Liver (tissue), 9 donors: Measurements from ENCODE around the gene SKIC2. TPM values are rescaled to one million over a fixed set of nuclear protein-coding genes. Genes with fewer than 3 reads are reported as not detected.
A peak's percentile ranks its signal among the peaks of the same experiment; 100 is the strongest.

Experiments used
- DNase-seq: peaks from one replicate; pipeline ENCODE4 v3.0.0-alpha.2; 2017; ENCODE audit warnings: low spot score
- H3K27ac ChIP-seq, 2 donors: one replicate each; pipeline ENCODE4 v1.7.0; 2013; ENCODE audit warnings: inconsistent platforms in 2 of 2, low read length in 2 of 2, control low read depth in 1 of 2, low read depth in 1 of 2, mild to moderate bottlenecking in 1 of 2
- H3K27me3 ChIP-seq, 4 donors: one replicate each; pipeline versions ENCODE4 v1.6.1 to v1.7.0; 2013; ENCODE audit warnings: low read length in 3 of 4, inconsistent platforms in 1 of 4, mild to moderate bottlenecking in 1 of 4, moderate library complexity in 1 of 4; ENCODE audit not compliant: control insufficient read depth in 4 of 4, insufficient read depth in 4 of 4
- H3K36me3 ChIP-seq, 4 donors: one replicate each; pipeline versions ENCODE4 v1.6.1 to v1.7.0; 2013; ENCODE audit warnings: low read length in 3 of 4, mild to moderate bottlenecking in 3 of 4, low read depth in 1 of 4, moderate library complexity in 1 of 4; ENCODE audit not compliant: control insufficient read depth in 4 of 4, insufficient read depth in 3 of 4
- H3K4me1 ChIP-seq, 4 donors: one replicate each; pipeline versions ENCODE4 v1.6.1 to v1.7.0; 2013; ENCODE audit warnings: low read length in 3 of 4, mild to moderate bottlenecking in 3 of 4, moderate library complexity in 1 of 4; ENCODE audit not compliant: control insufficient read depth in 4 of 4, insufficient read depth in 4 of 4
- H3K4me3 ChIP-seq, 3 donors: one replicate each; pipeline versions ENCODE4 v1.6.1 to v1.7.0; 2013; ENCODE audit warnings: low read length in 3 of 3, control low read depth in 1 of 3, low read depth in 1 of 3, mild to moderate bottlenecking in 1 of 3
- H3K9ac ChIP-seq, 2 donors: one replicate each; pipeline ENCODE4 v1.7.0; 2013; ENCODE audit warnings: low read length in 2 of 2, mild to moderate bottlenecking in 2 of 2, moderate library complexity in 2 of 2, control low read depth in 1 of 2, low read depth in 1 of 2
- H3K9me3 ChIP-seq, 4 donors: one replicate each; pipeline versions ENCODE4 v1.6.1 to v1.7.0; 2013; ENCODE audit warnings: low read length in 3 of 4; ENCODE audit not compliant: control insufficient read depth in 4 of 4
- FOXA2 ChIP-seq: IDR thresholded peaks from 2 replicates; pipeline ENCODE4 v1.6.1; 2016; ENCODE audit warnings: antibody characterized with exemption
- HNF4A ChIP-seq, 2 donors: conservative IDR thresholded peaks; 2 replicates each; pipeline ENCODE4 v1.6.1; 2016; ENCODE audit warnings: antibody characterized with exemption in 2 of 2, mild to moderate bottlenecking in 2 of 2
- JUND ChIP-seq, 2 donors: IDR thresholded peaks; 2 replicates each; pipeline ENCODE4 v1.6.1; 2016; ENCODE audit warnings: antibody characterized with exemption in 2 of 2
- NR2F2 ChIP-seq: IDR thresholded peaks from 2 replicates; pipeline ENCODE4 v1.6.1; 2016; ENCODE audit warnings: antibody characterized with exemption
- RXRA ChIP-seq, 2 donors: IDR thresholded peaks; 2 replicates each; pipeline ENCODE4 v1.6.1; 2017 to 2018; ENCODE audit warnings: antibody characterized with exemption in 2 of 2, mild to moderate bottlenecking in 1 of 2
- YY1 ChIP-seq: IDR thresholded peaks from 2 replicates; pipeline ENCODE4 v1.6.1; 2016; ENCODE audit warnings: antibody characterized with exemption, mild to moderate bottlenecking
- WGBS: extraction: QIAGEN DNeasy Blood & Tissue Kit; methylation state at CpG from one replicate; pipeline ENCODE4 v1.1.7; 2013; 5-methylcytosine and 5-hydroxymethylcytosine counted together
- polyA plus RNA-seq, 2 donors: library from polyadenylated mRNA; stranded (reverse) in 1 of 2; unstranded in 1 of 2; fragments of 200-250 nt in 1 of 2; fragments of >200 nt in 1 of 2; fragmentation: Nextera tagmentation in 1 of 2; extraction: Ambion mirVana in 1 of 2; gene quantifications; one replicate each; pipeline versions ENCODE4 v1.2.1 to v1.2.3, GENCODE V29; 2013 to 2015
- total RNA-seq, 2 donors: library from RNA; depleted of rRNA; stranded (reverse); fragments of >200 nt; gene quantifications; one replicate each; pipeline ENCODE4 v1.2.3, GENCODE V29; 2014
- TF ChIP-seq, protein P1 (sequence below): IDR thresholded peaks from 2 replicates; pipeline ENCODE4 v1.6.1; 2016; ENCODE audit warnings: antibody characterized with exemption
- TF ChIP-seq, protein P2 (sequence below): fragments of 150-350 bp; IDR thresholded peaks from 2 replicates; pipeline ENCODE4 v1.5.1; 2017; ENCODE audit warnings: improper control_type of control experiment, low read depth, low read length; ENCODE audit not compliant: missing input control
- TF ChIP-seq, protein P3 (sequence below): IDR thresholded peaks from 2 replicates; pipeline ENCODE4 v1.6.1; 2016; ENCODE audit warnings: antibody characterized with exemption
- donor health status: healthy.
- donor health status: healthy.
- donor health status: healthy.
- donor health status: healthy.
- donor health status: healthy.

Gene SKIC2
- total and polyA plus RNA-seq, 4 donors: 26.7 to 57.6 (median 34.5) TPM

DNA sequence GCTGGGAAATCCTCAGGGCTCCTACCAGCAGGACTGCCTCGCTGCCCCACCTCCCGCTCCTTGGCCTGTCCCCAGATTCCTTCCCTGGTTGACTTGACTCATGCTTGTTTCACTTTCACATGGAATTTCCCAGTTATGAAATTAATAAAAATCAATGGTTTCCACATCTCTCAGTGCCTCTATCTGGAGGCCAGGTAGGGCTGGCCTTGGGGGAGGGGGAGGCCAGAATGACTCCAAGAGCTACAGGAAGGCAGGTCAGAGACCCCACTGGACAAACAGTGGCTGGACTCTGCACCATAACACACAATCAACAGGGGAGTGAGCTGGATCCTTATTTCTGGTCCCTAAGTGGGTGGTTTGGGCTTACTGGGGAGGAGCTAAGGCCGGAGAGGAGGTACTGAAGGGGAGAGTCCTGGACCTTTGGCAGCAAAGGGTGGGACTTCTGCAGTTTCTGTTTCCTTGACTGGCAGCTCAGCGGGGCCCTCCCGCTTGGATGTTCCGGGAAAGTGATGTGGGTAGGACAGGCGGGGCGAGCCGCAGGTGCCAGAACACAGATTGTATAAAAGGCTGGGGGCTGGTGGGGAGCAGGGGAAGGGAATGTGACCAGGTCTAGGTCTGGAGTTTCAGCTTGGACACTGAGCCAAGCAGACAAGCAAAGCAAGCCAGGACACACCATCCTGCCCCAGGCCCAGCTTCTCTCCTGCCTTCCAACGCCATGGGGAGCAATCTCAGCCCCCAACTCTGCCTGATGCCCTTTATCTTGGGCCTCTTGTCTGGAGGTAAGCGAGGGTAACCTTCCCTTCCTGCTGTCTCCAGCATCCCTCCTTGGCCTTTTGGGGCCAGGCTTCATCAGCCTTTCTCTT, 13.2 kb upstream of the SKIC2 start, which contains the start of gene CFB (continued):
- TF ChIP-seq, protein P1, sequence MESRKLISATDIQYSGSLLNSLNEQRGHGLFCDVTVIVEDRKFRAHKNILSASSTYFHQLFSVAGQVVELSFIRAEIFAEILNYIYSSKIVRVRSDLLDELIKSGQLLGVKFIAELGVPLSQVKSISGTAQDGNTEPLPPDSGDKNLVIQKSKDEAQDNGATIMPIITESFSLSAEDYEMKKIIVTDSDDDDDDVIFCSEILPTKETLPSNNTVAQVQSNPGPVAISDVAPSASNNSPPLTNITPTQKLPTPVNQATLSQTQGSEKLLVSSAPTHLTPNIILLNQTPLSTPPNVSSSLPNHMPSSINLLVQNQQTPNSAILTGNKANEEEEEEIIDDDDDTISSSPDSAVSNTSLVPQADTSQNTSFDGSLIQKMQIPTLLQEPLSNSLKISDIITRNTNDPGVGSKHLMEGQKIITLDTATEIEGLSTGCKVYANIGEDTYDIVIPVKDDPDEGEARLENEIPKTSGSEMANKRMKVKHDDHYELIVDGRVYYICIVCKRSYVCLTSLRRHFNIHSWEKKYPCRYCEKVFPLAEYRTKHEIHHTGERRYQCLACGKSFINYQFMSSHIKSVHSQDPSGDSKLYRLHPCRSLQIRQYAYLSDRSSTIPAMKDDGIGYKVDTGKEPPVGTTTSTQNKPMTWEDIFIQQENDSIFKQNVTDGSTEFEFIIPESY: peak; percentile 94
- peak; percentile 89 for TF ChIP-seq NR2F2

DNA sequence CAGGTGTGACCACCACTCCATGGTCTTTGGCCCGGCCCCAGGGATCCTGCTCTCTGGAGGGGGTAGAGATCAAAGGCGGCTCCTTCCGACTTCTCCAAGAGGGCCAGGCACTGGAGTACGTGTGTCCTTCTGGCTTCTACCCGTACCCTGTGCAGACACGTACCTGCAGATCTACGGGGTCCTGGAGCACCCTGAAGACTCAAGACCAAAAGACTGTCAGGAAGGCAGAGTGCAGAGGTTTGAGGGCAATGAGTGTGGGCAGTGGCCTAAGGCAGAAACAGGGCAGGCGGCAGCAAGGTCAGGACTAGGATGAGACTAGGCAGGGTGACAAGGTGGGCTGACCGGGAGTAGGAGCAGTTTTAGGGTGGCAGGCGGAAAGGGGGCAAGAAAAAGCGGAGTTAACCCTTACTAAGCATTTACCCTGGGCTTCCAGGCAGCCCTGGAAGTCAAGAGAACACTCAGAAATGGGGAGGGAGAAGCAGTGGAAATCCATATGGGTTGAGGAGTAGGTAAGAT, 12.5 kb upstream of the SKIC2 start:
- Histone ChIP-seq H3K9me3 (no peaks in the 10 kb centered on the region), H3K4me1 (peaks cover 7 to 59% (median 34%) of the 10 kb centered on the region in 4 donors), H3K9ac (peak overlapping the region; percentile 80 to 96), H3K27ac (peak overlapping the region; percentile 71 to 93), H3K36me3 (peaks cover 2 to 51% (median 40%) of the 10 kb centered on the region in 4 donors), H3K4me3 (peak overlapping the region; percentile 64 to 97 (median 81)), H3K27me3 (no peaks in the 10 kb centered on the region)
- WGBS: 32% methylated on average over 11 of the region's 11 CpGs
- no peak for DNase-seq
- TF ChIP-seq HNF4A (conservative IDR thresholded peaks at IDR 0.05): no peak
- TF ChIP-seq RXRA (IDR thresholded peaks at IDR 0.05): no peak
- no peak for TF ChIP-seq JUND (IDR thresholded peaks at IDR 0.05)
- TF ChIP-seq FOXA2: no peak
- TF ChIP-seq YY1: no peak
- TF ChIP-seq, protein P2, sequence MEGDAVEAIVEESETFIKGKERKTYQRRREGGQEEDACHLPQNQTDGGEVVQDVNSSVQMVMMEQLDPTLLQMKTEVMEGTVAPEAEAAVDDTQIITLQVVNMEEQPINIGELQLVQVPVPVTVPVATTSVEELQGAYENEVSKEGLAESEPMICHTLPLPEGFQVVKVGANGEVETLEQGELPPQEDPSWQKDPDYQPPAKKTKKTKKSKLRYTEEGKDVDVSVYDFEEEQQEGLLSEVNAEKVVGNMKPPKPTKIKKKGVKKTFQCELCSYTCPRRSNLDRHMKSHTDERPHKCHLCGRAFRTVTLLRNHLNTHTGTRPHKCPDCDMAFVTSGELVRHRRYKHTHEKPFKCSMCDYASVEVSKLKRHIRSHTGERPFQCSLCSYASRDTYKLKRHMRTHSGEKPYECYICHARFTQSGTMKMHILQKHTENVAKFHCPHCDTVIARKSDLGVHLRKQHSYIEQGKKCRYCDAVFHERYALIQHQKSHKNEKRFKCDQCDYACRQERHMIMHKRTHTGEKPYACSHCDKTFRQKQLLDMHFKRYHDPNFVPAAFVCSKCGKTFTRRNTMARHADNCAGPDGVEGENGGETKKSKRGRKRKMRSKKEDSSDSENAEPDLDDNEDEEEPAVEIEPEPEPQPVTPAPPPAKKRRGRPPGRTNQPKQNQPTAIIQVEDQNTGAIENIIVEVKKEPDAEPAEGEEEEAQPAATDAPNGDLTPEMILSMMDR: no peak
- no peak for TF ChIP-seq NR2F2
- TF ChIP-seq, protein P1: no peak
- TF ChIP-seq, protein P3, sequence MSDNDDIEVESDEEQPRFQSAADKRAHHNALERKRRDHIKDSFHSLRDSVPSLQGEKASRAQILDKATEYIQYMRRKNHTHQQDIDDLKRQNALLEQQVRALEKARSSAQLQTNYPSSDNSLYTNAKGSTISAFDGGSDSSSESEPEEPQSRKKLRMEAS: no peak

DNA sequence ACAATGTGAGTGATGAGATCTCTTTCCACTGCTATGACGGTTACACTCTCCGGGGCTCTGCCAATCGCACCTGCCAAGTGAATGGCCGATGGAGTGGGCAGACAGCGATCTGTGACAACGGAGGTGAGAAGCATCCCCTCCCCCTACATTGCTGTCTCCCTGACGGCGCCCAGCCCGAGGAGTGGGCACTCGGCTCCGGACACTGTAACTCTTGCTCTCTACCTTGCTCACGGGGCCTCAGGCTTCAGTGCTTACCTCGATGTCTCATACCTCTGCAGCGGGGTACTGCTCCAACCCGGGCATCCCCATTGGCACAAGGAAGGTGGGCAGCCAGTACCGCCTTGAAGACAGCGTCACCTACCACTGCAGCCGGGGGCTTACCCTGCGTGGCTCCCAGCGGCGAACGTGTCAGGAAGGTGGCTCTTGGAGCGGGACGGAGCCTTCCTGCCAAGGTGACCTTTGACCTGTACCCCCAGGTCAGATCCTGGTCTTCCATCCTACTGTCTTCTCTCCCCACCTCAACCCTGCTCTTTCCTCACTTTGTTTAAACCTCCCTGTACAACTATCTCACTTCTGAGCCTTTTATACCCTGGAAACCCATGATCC, 11.8 kb upstream of the SKIC2 start:
- TF ChIP-seq NR2F2 (peak; percentile 60), JUND (IDR thresholded peaks at IDR 0.05) (no peak), RXRA (IDR thresholded peaks at IDR 0.05) (peak in 1 of 2 donors; percentile 29)
- Histone ChIP-seq H3K4me3 (peak overlapping the region; percentile 64 to 97 (median 81)), H3K4me1 (peaks cover 7 to 59% (median 34%) of the 10 kb centered on the region in 4 donors), H3K9ac (peak overlapping the region; percentile 80 to 96), H3K27me3 (no peaks in the 10 kb centered on the region), H3K27ac (peak overlapping the region; percentile 71 to 93), H3K9me3 (no peaks in the 10 kb centered on the region), H3K36me3 (peaks cover 2 to 58% (median 45%) of the 10 kb centered on the region in 4 donors)
- DNase-seq: no peak
- 41% methylated on average over 24 of the region's 24 CpGs for WGBS
